Measurements from ENCODE around the gene KCNK3. TPM values are rescaled to one million over a fixed set of nuclear protein-coding genes. Genes with fewer than 3 reads are reported as not detected.

The KCNK3 gene
- not detected in 2 replicates for total RNA-seq

GRCh38 chr2:26692279-26692896 lies at the start of gene KCNK3:
Gene KCNK3, plus strand, starts transcription at chr2:26692722. Its CDS starts 154 bp downstream, at chr2:26692876.

GRCh38 chr2:26764078-26764887 lies 71.8 kb downstream of the KCNK3 start, which contains the start of gene SLC35F6:
Gene SLC35F6, plus strand, starts transcription at chr2:26764284. Its CDS starts 66 bp downstream, at chr2:26764350.

Other genes starting within 250 kb of the KCNK3 start
- gene OTOF, start 214.6 kb upstream of the KCNK3 start, total RNA-seq = not detected in 2 replicates
- not detected in 2 replicates for gene CIB4, start 51.4 kb upstream of the KCNK3 start, total RNA-seq
- gene SLC35F6, start 71.6 kb downstream of the KCNK3 start, total RNA-seq = 44.8 and 50.7 TPM in 2 replicates
- 14.5 and 16.1 TPM in 2 replicates for gene CENPA, start 93.3 kb downstream of the KCNK3 start, total RNA-seq
- under 0.01 TPM in 1 of 2 replicates, not detected in the other for gene DPYSL5, start 155.4 kb downstream of the KCNK3 start, total RNA-seq

All from myometrial cell (primary cell).